ENCODE measurements around the gene HDAC8.

GRCh38 chrX:72358313-72358712, 214.3 kb downstream of the HDAC8 start:
- TF ChIP-seq CTCF (IDR thresholded peaks at IDR 0.05 in 4 of 5, conservative IDR thresholded peaks at IDR 0.05 in 1 of 5) (no peak), POLR2A (IDR thresholded peaks at IDR 0.05) (no peak)

Measured in gastrocnemius medialis (tissue), 4 donors.